Loucy (cell line): ENCODE data around the gene MAN1B1.
A peak's percentile ranks its signal among the peaks of the same experiment; 100 is the strongest.

Source experiments
- H2AFZ ChIP-seq: fragments of 200-600 bp; sonication (generic); 2 replicates; pipeline ENCODE4 v1.6.0; 2016; ENCODE audit warnings: antibody characterized with exemption, mild to moderate bottlenecking, low read length, moderate library complexity
- H3F3A ChIP-seq: fragments of 200-600 bp; 2 replicates; pipeline ENCODE4 v1.6.0; 2016; ENCODE audit warnings: antibody characterized with exemption, low read depth, mild to moderate bottlenecking
- H3K27me3 ChIP-seq: fragments of 200-600 bp; sonication (generic); 2 replicates; pipeline ENCODE4 v1.6.1; 2014; ENCODE audit warnings: low read length, mild to moderate bottlenecking; ENCODE audit not compliant: insufficient read depth, poor library complexity, severe bottlenecking
- H3K36me3 ChIP-seq: fragments of 200-600 bp; sonication (generic); 2 replicates; pipeline ENCODE4 v1.6.1; 2016; ENCODE audit warnings: low read length; ENCODE audit not compliant: insufficient read depth
- H3K4me1 ChIP-seq: fragments of 200-600 bp; sonication (generic); 2 replicates; pipeline ENCODE4 v1.5.1; 2014; ENCODE audit warnings: low read length, mild to moderate bottlenecking; ENCODE audit not compliant: insufficient read depth, poor library complexity, severe bottlenecking
- H3K4me2 ChIP-seq: fragments of 200-600 bp; sonication (generic); 2 replicates; pipeline ENCODE4 v1.6.0; 2014; ENCODE audit warnings: antibody characterized with exemption, low read length, low read depth, mild to moderate bottlenecking; ENCODE audit not compliant: poor library complexity, severe bottlenecking
- H3K4me3 ChIP-seq: fragments of 200-600 bp; sonication (generic); 2 replicates; pipeline ENCODE4 v1.5.1; 2014; ENCODE audit warnings: low read length, mild to moderate bottlenecking, mixed read lengths; ENCODE audit not compliant: poor library complexity, severe bottlenecking
- H3K79me2 ChIP-seq: fragments of 200-600 bp; sonication (generic); 2 replicates; pipeline ENCODE4 v1.6.1; 2014; ENCODE audit warnings: low read length; ENCODE audit not compliant: insufficient read depth
- H3K9ac ChIP-seq: fragments of 200-600 bp; sonication (generic); 2 replicates; pipeline ENCODE4 v1.6.0; 2014; ENCODE audit warnings: mild to moderate bottlenecking, low read depth, low read length, moderate library complexity; ENCODE audit not compliant: poor library complexity, severe bottlenecking
- H3K9me2 ChIP-seq: fragments of 200-600 bp; sonication (generic); replicated peaks from 2 replicates; pipeline ENCODE4 v1.6.1; 2016; ENCODE audit warnings: low read depth, low read length, mixed read lengths
- H3K9me3 ChIP-seq: fragments of 200-600 bp; sonication (generic); 2 replicates; pipeline ENCODE4 v1.6.1; 2014; ENCODE audit warnings: mild to moderate bottlenecking, antibody characterized with exemption, low read length, low read depth; ENCODE audit not compliant: insufficient read depth
- H4K20me1 ChIP-seq: fragments of 200-600 bp; sonication (generic); 2 replicates; pipeline ENCODE4 v1.6.0; 2014; ENCODE audit warnings: antibody characterized with exemption, low read length, mild to moderate bottlenecking; ENCODE audit not compliant: insufficient read depth, poor library complexity, severe bottlenecking
- EZH2phosphoT487 ChIP-seq: fragments of 200-600 bp; IDR thresholded peaks from 2 replicates; pipeline ENCODE4 v1.6.1; 2018; ENCODE audit warnings: antibody characterized with exemption, mild to moderate bottlenecking, moderate library complexity, borderline replicate concordance
- TF ChIP-seq, protein P1 (sequence below): fragments of 200-600 bp; sonication (generic); conservative IDR thresholded peaks from 2 replicates; pipeline ENCODE4 v1.5.1; 2014; ENCODE audit warnings: mild to moderate bottlenecking, antibody characterized with exemption, low read length

The MAN1B1 gene

DNA sequence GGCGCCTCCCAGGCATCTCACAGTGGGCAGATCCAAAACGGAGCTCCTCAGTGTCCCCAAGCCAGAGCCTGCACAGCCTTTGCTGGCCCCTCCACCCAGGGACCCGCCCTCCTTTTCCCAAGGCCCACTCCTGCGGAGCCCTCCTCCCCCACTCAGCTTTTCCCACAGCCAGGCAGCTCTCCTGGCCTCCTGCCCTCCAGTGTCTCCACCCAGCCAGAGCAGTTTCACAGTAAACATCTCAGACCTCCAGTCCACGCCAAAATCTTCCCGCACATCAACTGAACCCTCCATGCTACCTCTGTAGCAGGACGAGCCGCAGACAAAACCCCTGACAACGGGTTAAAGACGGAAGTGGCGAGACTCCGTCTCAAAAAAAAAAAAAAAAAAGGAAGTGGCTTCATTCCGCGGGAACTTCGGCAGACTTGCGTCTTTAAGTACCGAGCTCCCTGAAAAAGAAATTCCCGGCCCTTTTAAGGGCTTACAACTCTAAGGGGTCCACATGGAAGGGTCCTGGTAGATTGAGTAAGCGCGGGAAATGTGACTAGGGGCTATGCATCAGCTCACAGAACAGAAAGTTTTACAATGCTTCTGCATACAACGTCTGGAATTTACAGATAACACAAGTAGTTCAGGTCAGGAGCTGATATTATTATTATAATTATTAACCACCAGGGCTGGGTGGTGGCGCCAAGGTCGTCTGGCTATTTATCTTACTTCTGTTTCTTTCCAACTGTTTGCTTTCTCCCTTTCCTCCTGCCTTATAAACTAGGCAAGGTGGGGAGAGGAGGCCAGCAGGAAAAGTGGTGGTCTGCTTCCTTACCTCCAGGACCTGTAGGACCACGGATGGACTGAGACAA, 40.7 kb downstream of the MAN1B1 start:
- Histone ChIP-seq H3K9me2 (no peaks in the 10 kb centered on the region), H3K9ac (peak overlapping the region; percentile 95), H3K36me3 (no peaks in the 10 kb centered on the region), H3K4me2 (peak overlapping the region; percentile 100), H3F3A (peaks cover 11% of the 10 kb centered on the region), H4K20me1 (no peaks in the 10 kb centered on the region), H3K9me3 (no peaks in the 10 kb centered on the region), H3K4me1 (peaks cover 26% of the 10 kb centered on the region), H3K4me3 (peak overlapping the region; percentile 85), H3K79me2 (peaks cover 28% of the 10 kb centered on the region), H3K27me3 (no peaks in the 10 kb centered on the region), H2AFZ (peak overlapping the region; percentile 92)
- no peak for TF ChIP-seq EZH2phosphoT487
- TF ChIP-seq, protein P1, sequence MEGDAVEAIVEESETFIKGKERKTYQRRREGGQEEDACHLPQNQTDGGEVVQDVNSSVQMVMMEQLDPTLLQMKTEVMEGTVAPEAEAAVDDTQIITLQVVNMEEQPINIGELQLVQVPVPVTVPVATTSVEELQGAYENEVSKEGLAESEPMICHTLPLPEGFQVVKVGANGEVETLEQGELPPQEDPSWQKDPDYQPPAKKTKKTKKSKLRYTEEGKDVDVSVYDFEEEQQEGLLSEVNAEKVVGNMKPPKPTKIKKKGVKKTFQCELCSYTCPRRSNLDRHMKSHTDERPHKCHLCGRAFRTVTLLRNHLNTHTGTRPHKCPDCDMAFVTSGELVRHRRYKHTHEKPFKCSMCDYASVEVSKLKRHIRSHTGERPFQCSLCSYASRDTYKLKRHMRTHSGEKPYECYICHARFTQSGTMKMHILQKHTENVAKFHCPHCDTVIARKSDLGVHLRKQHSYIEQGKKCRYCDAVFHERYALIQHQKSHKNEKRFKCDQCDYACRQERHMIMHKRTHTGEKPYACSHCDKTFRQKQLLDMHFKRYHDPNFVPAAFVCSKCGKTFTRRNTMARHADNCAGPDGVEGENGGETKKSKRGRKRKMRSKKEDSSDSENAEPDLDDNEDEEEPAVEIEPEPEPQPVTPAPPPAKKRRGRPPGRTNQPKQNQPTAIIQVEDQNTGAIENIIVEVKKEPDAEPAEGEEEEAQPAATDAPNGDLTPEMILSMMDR, result no peak

GRCh38 chr9:137128158-137128861, 41.5 kb downstream of the MAN1B1 start:
- Histone ChIP-seq H3K4me3 (peak overlapping the region; percentile 85), H3K36me3 (no peaks in the 10 kb centered on the region), H3K9me2 (no peaks in the 10 kb centered on the region), H3F3A (peaks cover 11% of the 10 kb centered on the region), H3K9me3 (no peaks in the 10 kb centered on the region), H3K27me3 (no peaks in the 10 kb centered on the region), H3K79me2 (peaks cover 28% of the 10 kb centered on the region), H3K4me2 (peak overlapping the region; percentile 100), H2AFZ (no peak overlapping the region), H4K20me1 (no peaks in the 10 kb centered on the region), H3K4me1 (peaks cover 26% of the 10 kb centered on the region), H3K9ac (peak overlapping the region; percentile 95)
- TF ChIP-seq EZH2phosphoT487, result no peak
- TF ChIP-seq, protein P1, result no peak

- TF ChIP-seq, protein P1, result no peak
- TF ChIP-seq EZH2phosphoT487, result no peak
- Histone ChIP-seq H3K9ac (peak overlapping the region; percentile 95), H3K79me2 (peaks cover 28% of the 10 kb centered on the region), H3K9me3 (no peaks in the 10 kb centered on the region), H3K4me2 (peak overlapping the region; percentile 100), H3K4me1 (peaks cover 26% of the 10 kb centered on the region), H3K4me3 (peak overlapping the region; percentile 85), H3F3A (peaks cover 11% of the 10 kb centered on the region), H3K36me3 (no peaks in the 10 kb centered on the region), H4K20me1 (no peaks in the 10 kb centered on the region), H3K9me2 (no peaks in the 10 kb centered on the region), H2AFZ (peak overlapping the region; percentile 98), H3K27me3 (no peaks in the 10 kb centered on the region)
These were observed 42.2 kb downstream of the MAN1B1 start for GRCh38 chr9:137128862-137129455.
